ENCODE measurements around the gene TMEM19.

GRCh38 chr12:71648537-71648936 lies 37.3 kb upstream of the TMEM19 start:
- TF ChIP-seq POLR2A (IDR thresholded peaks at IDR 0.05; ENCODE audit: low read depth, low read length) (no peak), POLR2AphosphoS5 (IDR thresholded peaks at IDR 0.05; ENCODE audit: low read depth, low read length) (no peak)
